Glomerular endothelial cell (primary cell): ENCODE measurements around the gene SLC2A9. TPM values are rescaled to one million over a fixed set of nuclear protein-coding genes. Genes with fewer than 3 reads are reported as not detected.

Experiments used
- DNase-seq: peaks from one replicate; pipeline ENCODE4 v3.0.0-alpha.2; 2011; ENCODE audit warnings: low read depth, low spot score; ENCODE audit errors: extremely low read depth
- total RNA-seq: library from RNA; depleted of rRNA; stranded (reverse); fragments of >200 nt; gene quantifications from 2 replicates; pipeline ENCODE4 v1.2.3, GENCODE V29; 2015

SLC2A9 gene
- total RNA-seq, 1 donor from 2014 or later, result 3.8 TPM

GRCh38 chr4:9899306-9900055 is 121.8 kb downstream of the SLC2A9 start:
- no peak for DNase-seq

- no peak for DNase-seq
Measured at GRCh38 chr4:9898596-9899305, 122.5 kb downstream of the SLC2A9 start.

- DNase-seq, result no peak
Measured at GRCh38 chr4:9895333-9895705, 126.0 kb downstream of the SLC2A9 start.

GRCh38 chr4:9894644-9895332 is 126.5 kb downstream of the SLC2A9 start:
- no peak for DNase-seq

GRCh38 chr4:9893329-9894108 is 127.8 kb downstream of the SLC2A9 start:
- DNase-seq, result no peak

- no peak for DNase-seq
Measured at GRCh38 chr4:9891740-9892139, 129.6 kb downstream of the SLC2A9 start.

GRCh38 chr4:9891056-9891455 is 130.2 kb downstream of the SLC2A9 start:
- DNase-seq, result no peak

- DNase-seq, result no peak
Measured at GRCh38 chr4:9889306-9889705, 132.0 kb downstream of the SLC2A9 start.

GRCh38 chr4:9885958-9886357 is 135.3 kb downstream of the SLC2A9 start:
- no peak for DNase-seq

GRCh38 chr4:9880406-9881197 is 140.7 kb downstream of the SLC2A9 start:
- DNase-seq, result no peak

GRCh38 chr4:9877123-9877522 is 144.2 kb downstream of the SLC2A9 start:
- no peak for DNase-seq

GRCh38 chr4:9875516-9875915 is 145.8 kb downstream of the SLC2A9 start:
- no peak for DNase-seq

GRCh38 chr4:9874385-9874784 is 146.9 kb downstream of the SLC2A9 start:
- DNase-seq, result no peak

- no peak for DNase-seq
Measured at GRCh38 chr4:9870165-9870790, 151.0 kb downstream of the SLC2A9 start.

- no peak for DNase-seq
Measured at GRCh38 chr4:9867751-9868425, 153.4 kb downstream of the SLC2A9 start.

GRCh38 chr4:9866931-9867330 is 154.4 kb downstream of the SLC2A9 start:
- no peak for DNase-seq

- no peak for DNase-seq
Measured at GRCh38 chr4:9861561-9861960, 159.7 kb downstream of the SLC2A9 start.

- DNase-seq, result no peak
Measured at GRCh38 chr4:9859810-9860209, 161.5 kb downstream of the SLC2A9 start.

- DNase-seq, result no peak
Measured at GRCh38 chr4:9849538-9849920, 171.8 kb downstream of the SLC2A9 start.
